GM18873 (cell line): Measurements from ENCODE around the gene ASIC4.

Source experiments
- ATAC-seq: cut with Tn5 transposase; IDR thresholded peaks from one replicate; pipeline ENCODE4 v1.9.1; 2021; ENCODE audit warnings: mild to moderate bottlenecking, moderate library complexity, moderate number of reproducible peaks; ENCODE audit not compliant: unreplicated experiment, low FRiP score

Gene ASIC4

DNA sequence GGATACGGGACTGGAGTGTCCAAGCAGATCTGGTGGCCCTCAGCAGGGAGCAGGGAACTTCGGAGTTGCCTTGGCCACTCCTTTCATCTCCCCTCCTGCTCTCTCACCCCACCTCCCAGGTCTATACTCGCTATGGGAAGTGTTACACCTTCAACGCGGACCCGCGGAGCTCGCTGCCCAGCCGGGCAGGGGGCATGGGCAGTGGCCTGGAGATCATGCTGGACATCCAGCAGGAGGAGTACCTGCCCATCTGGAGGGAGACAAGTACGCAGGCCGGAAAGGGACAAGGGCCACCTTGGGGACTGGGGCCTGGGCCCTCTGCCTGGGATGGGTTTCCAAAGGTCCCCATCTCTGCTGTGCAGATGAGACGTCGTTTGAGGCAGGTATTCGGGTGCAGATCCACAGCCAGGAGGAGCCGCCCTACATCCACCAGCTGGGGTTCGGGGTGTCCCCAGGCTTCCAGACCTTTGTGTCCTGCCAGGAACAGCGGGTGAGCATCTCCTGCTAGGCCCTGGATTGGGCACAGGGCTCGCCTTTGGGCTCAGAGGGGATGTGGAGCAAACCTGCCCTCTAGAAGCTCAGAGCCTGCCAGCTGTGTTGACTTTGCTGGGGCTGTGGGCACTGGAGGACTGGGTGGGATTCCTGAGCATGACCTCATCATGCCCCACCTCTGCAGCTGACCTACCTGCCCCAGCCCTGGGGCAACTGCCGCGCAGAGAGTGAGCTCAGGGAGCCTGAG is 17.5 kb downstream of the ASIC4 start:
- no peak for ATAC-seq

DNA sequence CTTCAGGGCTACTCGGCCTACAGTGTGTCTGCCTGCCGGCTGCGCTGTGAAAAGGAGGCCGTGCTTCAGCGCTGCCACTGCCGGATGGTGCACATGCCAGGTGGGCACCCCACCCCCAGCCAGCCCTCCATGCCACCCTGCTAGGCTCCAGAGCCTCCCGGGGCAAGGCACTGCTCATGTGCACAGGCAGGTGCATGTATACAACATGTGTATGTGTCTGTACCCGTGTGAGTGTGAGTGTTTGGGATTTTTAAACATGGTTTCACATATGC is 18.0 kb downstream of the ASIC4 start:
- ATAC-seq, result no peak

DNA sequence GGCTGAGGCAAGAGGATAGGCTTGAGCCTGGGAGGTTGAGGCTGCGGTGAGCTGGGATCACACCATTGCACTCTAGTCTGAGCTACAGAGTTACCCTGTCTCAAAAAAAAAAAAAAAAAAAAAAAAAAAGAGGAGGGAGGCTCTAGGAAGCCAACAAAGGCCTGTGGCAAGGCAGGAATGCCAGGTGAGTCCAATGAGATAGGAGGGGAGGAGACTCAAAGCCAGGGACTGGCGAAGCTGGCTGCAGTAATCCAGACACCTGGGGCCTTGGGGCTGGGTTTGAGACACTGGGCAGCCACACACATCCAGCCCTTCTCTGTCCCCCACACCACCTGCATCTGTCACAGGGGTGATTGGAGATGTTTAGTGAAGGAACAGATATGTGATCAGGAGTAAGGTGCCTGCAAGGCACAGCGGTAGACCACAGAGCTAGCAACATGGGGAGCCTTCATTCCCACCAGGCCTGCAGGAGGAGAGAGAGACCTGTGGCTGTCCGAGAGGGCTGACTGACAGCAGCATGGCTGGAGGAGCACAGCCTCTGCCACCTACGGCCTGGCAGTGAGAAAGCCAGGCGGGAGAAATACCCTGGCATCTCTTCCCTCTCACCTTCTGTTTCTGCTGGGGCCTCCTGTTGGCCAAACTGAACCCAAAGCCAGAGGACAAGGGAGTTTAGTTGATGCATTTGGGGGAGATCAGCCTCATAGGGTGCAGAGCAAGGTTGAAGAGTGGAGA is 19.8 kb downstream of the ASIC4 start:
- ATAC-seq, result no peak

DNA sequence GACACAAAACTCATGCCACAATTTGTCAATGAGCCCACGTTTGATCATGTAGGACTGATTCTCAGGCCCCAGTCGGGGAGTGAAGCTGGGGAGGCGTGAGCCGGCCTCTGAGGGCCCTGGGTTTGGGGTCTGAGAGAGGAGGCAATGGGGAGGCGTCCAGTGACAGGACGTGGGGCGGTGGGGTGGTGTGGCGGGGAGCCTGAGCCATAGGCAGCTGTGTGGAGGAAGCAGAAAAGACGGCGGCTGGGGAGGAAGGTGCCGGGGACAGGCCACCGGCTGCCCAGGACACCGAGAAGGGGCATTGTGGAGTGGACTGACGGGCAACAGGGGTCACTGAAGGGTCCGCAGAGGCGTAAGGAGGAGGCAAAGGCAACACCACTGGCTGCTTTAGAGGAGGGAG is 22.1 kb downstream of the ASIC4 start:
- no peak for ATAC-seq

DNA sequence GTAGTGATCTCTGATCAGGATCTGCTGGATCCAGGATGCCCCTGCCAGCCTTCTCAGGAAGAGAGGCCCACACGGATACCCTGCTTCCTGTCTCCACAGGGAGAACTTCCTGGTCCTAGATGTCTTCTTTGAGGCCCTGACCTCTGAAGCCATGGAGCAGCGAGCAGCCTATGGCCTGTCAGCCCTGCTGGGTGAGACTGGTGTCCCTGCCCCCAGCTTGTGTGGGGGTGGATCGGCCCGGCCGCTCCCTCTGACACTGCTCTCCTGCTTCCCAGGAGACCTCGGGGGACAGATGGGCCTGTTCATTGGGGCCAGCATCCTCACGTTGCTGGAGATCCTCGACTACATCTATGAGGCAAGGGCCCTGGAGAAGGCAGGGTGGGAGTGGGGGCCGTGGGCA is 22.7 kb downstream of the ASIC4 start:
- ATAC-seq, result no peak

DNA sequence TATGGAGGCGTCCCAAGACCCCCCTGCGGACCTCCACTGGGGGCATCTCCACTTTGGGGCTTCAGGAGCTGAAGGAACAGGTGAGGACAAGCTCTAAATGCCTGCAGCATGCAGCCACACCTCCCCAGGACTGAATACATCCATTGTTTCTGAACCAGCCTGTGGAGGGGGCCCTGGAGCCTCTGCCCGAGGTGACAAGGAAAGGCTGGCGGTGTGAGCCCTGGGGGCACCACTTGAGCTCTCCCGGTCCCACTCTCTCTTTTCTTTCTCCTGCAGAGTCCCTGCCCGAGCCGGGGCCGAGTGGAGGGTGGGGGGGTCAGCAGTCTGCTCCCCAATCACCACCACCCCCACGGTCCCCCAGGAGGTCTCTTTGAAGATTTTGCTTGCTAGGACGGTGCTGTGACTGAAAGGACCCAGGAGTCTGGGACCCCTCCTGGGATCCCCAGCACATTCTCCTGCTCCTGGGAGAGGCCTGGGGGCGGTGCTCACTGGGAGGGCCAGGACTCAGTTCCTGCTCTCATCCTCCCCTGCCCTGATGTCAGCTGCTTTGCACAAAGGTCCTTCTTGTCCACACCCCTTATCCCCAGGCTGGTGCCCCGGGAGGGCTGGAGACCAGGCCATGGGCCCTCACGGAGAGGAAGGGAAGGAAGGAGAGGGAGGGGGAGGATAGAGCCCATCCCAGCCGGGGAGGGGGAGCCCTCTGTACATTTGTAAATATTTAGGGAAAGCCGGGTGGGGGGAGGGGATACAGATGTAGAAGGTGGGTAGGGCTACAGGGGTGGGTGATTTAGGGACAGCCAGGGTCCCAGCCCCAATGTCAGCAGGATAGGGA is 23.6 kb downstream of the ASIC4 start:
- ATAC-seq, result no peak

DNA sequence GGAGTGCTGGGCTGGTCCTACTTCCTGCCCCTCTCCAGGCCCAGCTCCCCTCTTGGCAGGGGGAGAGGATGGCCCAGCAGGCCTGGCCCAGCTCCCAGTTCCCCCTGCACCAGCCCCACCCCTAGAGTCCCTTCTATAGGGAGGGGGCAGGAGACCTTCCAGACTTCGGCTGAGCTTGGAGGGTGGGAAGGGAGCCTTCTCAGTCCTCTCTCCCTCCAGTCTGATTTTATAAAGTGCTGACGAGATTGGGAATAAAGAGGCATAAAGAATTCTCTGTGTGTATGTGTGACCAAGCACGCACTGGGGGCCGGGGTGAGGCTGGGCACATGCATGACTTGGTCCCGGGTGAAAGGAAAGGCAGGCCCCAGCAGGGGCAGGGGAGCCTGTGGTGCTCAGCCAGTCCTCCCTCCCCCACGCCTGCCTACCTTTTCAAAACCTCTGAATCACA is 24.2 kb downstream of the ASIC4 start:
- no peak for ATAC-seq

DNA sequence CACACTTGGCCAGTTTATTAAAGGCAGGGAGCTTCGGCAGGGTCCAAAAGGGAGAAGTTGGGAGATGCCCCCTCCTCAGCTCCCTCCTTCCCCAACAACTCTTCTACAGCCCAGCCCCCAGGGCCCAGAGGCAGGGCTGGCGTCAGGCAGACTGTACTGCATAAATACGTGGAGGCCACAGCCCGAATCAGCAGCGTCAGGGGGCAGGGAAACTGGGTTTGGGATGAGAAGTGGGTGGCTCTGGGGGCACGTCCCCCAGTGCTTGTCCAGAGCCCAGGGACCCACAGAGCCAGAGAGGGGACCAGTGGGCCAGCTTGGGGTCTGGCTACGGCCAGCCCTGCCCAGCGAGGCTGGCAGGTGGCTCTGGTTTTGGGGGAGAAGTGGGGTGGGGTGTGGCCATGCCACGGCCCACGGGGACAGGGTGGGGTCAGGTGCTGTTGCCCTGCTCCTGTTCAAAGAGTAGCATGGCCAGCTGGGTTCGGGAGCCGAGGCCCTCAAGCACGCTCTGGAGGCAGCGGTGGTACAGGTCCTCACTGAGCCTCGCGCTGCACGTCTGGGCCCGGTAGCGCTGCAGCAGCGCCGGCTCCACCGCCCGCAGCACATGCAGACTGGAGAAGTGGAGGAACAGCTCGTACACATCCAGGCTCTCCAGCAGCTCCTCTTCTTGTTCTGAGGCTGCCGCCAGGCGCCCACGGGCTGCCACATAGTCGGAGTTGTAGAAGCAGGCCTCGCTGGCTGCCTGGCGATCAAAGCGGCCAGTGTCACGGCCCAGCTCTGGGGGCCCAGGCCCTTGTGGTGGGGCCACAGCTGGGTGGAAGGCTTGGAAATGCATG is 24.9 kb downstream of the ASIC4 start:
- ATAC-seq, result no peak

DNA sequence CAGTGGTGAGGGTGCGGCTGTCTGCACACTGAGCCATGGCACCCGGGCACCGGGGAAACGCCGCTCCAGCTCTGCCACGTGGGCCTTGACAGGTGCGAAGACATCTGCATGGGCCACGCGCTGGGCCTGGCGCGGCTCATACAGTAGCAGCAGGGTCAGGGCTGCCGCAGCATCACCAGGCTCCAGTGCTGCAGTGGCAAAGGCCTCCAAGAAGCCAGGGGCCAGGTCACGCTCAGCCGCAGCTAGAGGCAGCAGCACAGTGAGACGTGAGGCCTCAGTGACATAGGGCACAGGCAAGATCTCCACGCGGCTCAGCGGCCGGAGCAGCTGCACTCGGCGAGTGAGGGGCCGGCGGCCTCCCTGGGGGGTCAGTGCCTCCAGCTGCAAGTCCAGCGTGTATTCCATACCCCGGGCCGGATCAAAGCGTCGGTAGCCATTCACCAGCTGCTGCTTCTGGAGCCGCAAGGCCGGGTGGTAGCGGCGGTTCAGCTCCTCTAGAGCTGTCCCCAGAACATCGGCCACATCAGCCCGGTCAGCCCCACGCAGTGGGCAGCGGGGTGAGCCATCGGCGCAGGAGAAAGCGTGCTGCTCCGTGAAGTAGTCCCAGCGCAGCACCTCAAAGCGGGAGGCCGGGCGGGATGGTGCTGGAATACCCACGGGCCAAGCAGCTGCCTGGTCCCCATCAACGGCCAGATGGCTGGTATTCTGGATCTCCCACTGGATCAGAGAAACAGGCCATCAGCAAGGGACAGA is 25.8 kb downstream of the ASIC4 start:
- ATAC-seq, result no peak

DNA sequence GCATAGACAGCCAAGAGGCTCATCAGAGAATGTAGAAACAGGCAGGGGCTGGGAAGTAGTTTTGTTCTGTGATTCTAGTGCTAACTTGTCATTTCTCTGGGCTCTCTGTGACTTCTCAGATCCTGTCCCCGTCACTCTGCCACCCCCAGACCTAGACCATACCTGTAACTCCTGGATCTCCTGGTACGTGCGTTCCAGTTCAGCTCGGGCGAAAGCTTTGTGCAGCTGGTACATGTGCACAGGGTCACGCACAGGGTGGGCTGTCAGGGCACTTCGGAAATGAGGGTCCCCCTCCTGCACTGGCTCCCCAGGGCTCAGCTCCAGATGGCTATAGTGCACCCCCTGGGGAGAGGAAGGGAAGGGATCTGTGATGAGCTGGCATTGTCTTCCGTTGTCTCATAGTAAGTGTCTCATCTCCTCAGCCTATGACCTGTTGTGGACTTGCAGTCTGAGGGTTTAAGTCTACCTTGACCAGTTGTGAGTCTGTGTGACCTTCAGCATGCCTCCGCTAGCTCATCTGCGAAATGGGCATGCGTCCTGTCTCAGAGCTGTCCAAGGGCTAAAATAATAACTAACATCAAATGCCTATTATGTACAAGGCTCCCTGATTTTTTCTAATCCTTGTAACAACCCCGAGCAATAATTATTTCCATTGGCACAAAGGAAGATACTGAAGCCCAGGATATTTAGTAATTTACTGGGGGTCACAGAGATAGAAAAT is 26.7 kb downstream of the ASIC4 start:
- ATAC-seq, result no peak

DNA sequence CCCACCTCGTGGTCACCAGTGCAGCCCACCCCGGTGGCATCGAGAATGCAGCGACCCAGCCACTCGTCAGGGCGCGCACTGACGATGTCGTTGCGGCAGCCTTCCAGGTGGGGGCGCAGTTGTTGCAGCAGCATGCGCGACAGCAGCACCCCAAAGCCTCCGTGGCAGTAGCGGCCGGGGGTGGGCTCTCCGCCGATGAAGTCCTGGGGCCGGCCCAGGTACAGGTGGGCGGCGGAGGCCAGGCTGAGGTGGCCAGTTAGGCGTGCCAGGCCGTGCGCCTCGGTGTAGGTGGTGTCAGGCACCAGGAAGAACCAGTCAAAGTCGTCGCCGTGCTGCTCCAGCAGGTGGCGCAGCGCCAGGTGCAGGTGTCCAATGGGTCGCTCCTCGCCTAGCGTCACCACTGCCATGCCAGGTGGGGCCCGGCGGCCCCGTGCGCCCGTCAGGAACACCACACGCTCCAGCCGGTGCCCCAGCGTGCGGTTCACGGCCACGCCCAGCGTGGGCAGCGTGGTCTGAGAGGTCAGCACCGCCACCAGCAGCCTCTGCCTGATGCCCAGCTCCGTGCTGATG is 27.4 kb downstream of the ASIC4 start:
- peak; percentile 47 for ATAC-seq

DNA sequence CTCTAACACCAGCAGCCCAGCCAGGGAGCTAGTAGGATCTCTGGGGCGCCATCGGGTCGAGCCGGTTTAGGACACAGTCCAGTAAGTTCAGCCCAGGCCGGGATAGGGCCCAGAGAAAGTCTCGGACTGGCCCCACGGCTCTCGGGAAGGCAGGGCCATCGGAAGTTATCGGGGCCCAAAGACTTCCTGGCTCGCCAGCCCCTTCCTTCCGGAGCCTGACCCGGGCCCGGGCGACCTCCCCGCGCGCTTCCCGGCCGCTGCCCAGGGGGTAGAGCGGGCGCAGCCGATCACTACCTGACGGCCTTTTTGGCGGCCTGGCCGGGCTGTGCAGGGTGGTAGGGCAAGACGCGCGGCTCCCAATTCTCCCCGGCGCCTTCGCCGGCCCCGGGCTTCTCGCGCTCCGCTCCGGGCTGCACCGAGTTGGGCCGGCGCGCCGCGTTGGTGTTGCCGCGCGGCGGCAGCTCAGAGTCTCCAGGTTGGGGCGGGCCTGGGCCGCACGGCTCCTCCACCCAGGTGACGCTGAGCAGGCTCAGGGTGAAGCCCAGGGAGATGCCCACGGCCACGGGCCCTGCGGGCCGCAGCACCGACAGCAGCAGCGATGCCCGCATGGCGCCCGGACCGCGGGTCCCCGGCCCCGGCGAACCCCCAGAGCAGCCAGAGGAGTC is 28.8 kb downstream of the ASIC4 start:
- ATAC-seq, result peak; percentile 23

DNA sequence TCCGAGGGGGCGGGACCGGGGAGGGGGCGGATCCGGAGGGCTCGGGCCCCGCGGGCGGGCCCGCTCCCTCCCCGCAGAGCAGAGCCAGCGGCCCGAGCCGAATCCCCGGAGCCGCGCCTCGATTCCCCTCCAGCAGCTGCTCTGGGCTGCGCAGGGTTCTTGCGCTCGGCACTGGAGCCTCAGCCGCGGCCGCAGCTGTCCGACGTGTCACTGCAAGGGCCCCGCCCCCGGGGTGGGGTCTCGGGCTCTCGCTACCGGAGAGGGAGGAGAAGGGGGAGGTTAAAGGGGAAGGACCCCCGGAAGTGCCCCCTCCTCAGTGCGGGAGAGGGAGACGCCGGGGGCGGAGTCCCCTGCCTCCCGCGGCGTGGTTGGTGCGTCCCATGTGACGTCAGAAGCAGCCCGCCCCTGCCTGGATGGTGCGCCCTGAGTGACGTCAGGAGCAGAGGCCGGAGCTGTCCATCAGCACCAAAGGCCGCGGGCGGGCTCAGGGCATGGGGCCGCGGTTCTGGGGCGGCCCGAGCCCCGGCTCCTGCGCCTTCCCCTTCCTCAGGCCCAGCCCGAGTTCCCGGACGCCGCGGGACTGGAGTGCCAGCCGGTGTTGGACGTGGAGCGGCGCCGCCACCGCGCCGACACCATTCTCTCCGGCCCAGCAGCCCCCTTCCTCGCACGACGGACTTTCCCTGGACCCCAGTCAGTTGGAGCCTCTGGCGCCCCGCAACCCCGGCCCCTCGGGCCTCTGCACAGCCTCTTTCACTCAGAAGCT is 29.5 kb downstream of the ASIC4 start, which contains the start of the genes CHPF and TMEM198:
CHPF (minus strand) TSS at position 214 of the 763 bp plus-strand sequence. CDS start 271 bp downstream, outside the sequence.
TMEM198 (plus strand) TSS at position 433 of the 763 bp plus-strand sequence. CDS start 700 bp downstream, outside the sequence.
- ATAC-seq, result peak; percentile 62

DNA sequence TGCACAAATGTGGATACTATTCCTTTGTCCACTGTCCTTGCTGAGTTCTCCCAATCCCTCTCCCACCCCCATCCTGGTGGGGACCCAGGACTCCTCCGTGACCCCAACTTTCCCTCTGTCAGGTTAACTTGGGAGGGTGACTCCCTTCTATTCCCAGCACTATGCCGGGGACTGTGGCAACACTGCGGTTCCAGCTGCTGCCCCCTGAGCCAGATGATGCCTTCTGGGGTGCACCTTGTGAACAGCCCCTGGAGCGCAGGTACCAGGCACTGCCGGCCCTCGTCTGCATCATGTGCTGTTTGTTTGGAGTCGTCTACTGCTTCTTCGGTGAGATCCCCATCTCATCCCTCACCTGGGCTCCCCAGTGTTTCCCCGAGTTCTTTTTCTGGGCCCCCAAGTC is 30.3 kb downstream of the ASIC4 start:
- ATAC-seq, result no peak

DNA sequence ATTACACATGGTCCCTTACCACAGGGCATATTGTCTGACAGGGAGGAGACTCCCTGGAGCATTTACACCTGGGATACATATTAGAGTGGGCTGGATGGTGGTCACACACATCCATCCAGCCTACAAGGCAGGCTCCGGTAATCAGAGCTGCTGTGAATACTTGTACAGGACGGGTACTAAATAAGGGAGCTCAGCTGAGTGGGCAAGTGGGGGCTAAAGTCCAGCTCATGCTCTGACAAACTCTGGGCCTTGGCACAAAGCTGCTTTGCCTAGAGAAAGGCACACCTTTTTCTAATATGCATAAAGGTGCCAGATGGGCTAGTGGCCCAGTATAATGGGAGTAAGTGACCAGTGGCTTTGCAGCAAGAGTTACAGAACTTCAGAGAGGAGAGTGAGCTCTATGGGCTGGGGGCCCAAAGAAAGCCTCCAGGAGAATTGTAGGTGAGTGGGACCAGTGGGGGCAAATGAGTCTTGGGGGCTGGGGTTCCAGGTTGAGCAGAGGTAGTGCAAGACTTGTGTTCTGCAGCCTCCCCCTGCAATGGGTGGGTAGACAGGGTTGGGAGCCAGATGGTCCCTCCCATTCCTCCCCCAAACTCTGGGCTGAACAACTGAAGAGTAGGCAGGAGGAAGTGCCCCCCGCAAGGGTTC is 31.1 kb downstream of the ASIC4 start:
- no peak for ATAC-seq

DNA sequence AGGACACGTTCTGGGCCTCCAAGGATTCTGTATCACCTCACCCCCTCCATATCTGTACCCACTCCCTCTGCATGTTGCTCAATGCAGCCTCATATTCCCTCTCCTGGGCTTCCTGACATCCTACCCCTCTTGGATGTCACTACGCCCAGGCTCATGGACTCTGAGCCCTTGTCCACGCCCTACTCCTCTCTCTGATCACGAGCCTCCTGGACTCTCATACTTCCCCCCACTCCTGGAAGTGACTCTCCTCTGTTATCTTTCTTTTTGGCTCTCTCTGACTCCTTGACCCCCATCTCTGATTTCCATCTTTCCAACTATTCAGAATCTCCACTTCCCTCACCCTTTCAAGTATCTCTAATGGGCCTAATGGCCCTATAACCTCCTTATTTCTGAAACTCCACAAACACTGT is 31.7 kb downstream of the ASIC4 start:
- no peak for ATAC-seq

DNA sequence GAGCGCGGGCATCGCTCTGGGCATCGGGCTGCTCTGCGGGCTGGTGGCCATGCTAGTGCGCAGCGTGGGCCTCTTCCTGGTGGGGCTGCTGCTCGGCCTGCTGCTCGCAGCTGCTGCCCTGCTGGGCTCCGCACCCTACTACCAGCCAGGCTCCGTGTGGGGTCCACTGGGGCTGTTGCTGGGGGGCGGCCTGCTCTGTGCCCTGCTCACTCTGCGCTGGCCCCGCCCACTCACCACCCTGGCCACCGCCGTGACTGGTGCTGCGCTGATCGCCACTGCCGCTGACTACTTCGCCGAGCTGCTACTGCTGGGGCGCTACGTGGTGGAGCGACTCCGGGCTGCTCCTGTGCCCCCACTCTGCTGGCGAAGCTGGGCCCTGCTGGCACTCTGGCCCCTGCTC is 33.3 kb downstream of the ASIC4 start:
- ATAC-seq, result no peak
